GM18909 (cell line): ENCODE measurements around the gene EIF4B.
A peak's percentile ranks its signal among the peaks of the same experiment; 100 is the strongest.

Experiments used
- ATAC-seq: cut with Tn5 transposase; IDR thresholded peaks from one replicate; pipeline ENCODE4 v1.9.1; 2021; ENCODE audit warnings: mild to moderate bottlenecking; ENCODE audit not compliant: unreplicated experiment, poor library complexity

The EIF4B gene

GRCh38 chr12:53044052-53044581 is 37.9 kb downstream of the EIF4B start:
- no peak for ATAC-seq

- no peak for ATAC-seq
Observed at GRCh38 chr12:53044896-53045695, 38.8 kb downstream of the EIF4B start.

- no peak for ATAC-seq
Observed at GRCh38 chr12:53045696-53046045, 39.4 kb downstream of the EIF4B start.

GRCh38 chr12:53046655-53047220 is 40.5 kb downstream of the EIF4B start:
- ATAC-seq = peak; percentile 33

GRCh38 chr12:53047221-53048032 is 41.2 kb downstream of the EIF4B start:
- peak; percentile 68 for ATAC-seq

- no peak for ATAC-seq
Observed at GRCh38 chr12:53048033-53048779, 42.0 kb downstream of the EIF4B start.

- ATAC-seq = no peak
Observed at GRCh38 chr12:53048780-53049401, 42.6 kb downstream of the EIF4B start.

GRCh38 chr12:53049571-53050318 is 43.5 kb downstream of the EIF4B start, which contains the start of gene TNS2:
TSS of gene TNS2 (plus strand) at chr12:53050065. CDS start at chr12:53050186, 121 bp downstream.
- ATAC-seq = no peak

- ATAC-seq = no peak
Observed at GRCh38 chr12:53050426-53051057, 44.3 kb downstream of the EIF4B start.

- no peak for ATAC-seq
Observed at GRCh38 chr12:53051058-53051880, 45.0 kb downstream of the EIF4B start.

- no peak for ATAC-seq
Observed at GRCh38 chr12:53051881-53052412, 45.7 kb downstream of the EIF4B start.

- ATAC-seq = no peak
Observed at GRCh38 chr12:53052419-53053217, 46.4 kb downstream of the EIF4B start.

GRCh38 chr12:53053218-53054111 is 47.2 kb downstream of the EIF4B start:
- ATAC-seq = no peak

- ATAC-seq = peak; percentile 90
Observed at GRCh38 chr12:53054112-53054878, 48.0 kb downstream of the EIF4B start.
